Activated CD8-positive, alpha-beta memory T cell treated with anti-CD3 and anti-CD28 coated beads, Interleukin-2, amount 50 U/mL, for 1 hour (primary cell): ENCODE data around the gene KIR3DL3.
"Not testable (repeated sequence)": the region's sequence is repeated elsewhere in the genome, so short reads cannot be mapped to it uniquely, and the experiment has no call there.

Experiments used
- DNase-seq: peaks from one replicate; pipeline ENCODE4 v3.0.0-alpha.2; 2020; ENCODE audit errors: extremely low read depth

KIR3DL3 gene

GRCh38 chr19:54782916-54783315, 58.7 kb downstream of the KIR3DL3 start:
- DNase-seq: not testable (repeated sequence)
